GM12878 (cell line): ENCODE results near the gene GCH1. TPM values are rescaled to one million over a fixed set of nuclear protein-coding genes. Genes with fewer than 3 reads are reported as not detected.
A peak's percentile ranks its signal among the peaks of the same experiment; 100 is the strongest.

ENCODE experiments used
- ATAC-seq: fragments of 200-7000 bp; cut with Tn5 transposase; 3 replicates; pipeline ENCODE4 v1.9.1; 2020; ENCODE audit warnings: mild to moderate bottlenecking, moderate library complexity
- BruUV-seq: library from RNA; stranded (reverse); fragments of 400-500 nt; replicated peaks from 2 replicates; lab custom pipeline; 2021; lab: Mats Ljungman, UMichigan
- CTCF ChIA-PET: fragments of 300-600 bp; sonication (Branson Sonifier 250); formaldehyde crosslinking; extraction: SDS; loops from one replicate; lab custom pipeline; 2021; ENCODE audit warnings: inconsistent platforms; lab: Yijun Ruan, JAX
- POLR2A ChIA-PET: fragments of 350-600 bp; formaldehyde crosslinking; extraction: SDS; loops from one replicate; lab custom pipeline; 2021; ENCODE audit warnings: inconsistent platforms; lab: Charles Lee
- RAD21 ChIA-PET: fragments of 300-600 bp; sonication (Branson Sonifier 250); formaldehyde crosslinking; loops from one replicate; lab custom pipeline; 2023; ENCODE audit warnings: antibody characterized with exemption; ENCODE audit not compliant: unreplicated experiment; lab: Charles Lee
- SMC1A ChIA-PET: fragments of 300-600 bp; sonication (Branson Sonifier 250); formaldehyde crosslinking; loops from one replicate; lab custom pipeline; 2023; ENCODE audit not compliant: unreplicated experiment, uncharacterized antibody; lab: Charles Lee
- DNase-seq: peaks from one replicate; pipeline ENCODE4 v3.0.0-alpha.2; 2011; ENCODE audit warnings: low read depth, low spot score
- FAIRE-seq: peaks from 3 replicates; lab custom pipeline; 2011; peaks lifted over from hg19 to GRCh38; lab: Jason Lieb, UNC
- H2AFZ ChIP-seq: 2 replicates; pipeline ENCODE4 v1.6.0; 2011; ENCODE audit warnings: low read depth, low read length, control low read depth; ENCODE audit not compliant: control insufficient read depth
- H3K27ac ChIP-seq: 2 replicates; pipeline ENCODE4 v1.5.1; 2011; ENCODE audit warnings: control low read depth; ENCODE audit not compliant: control insufficient read depth, insufficient read depth
- H3K27me3 ChIP-seq, 2 experiments: replicated peaks in 1 of 2; 2 replicates each; pipeline versions ENCODE4 v1.6.0 to v1.6.1; 2011; ENCODE audit warnings: low read length in 1 of 2; ENCODE audit not compliant: control insufficient read depth in 2 of 2, insufficient read depth in 2 of 2
- H3K36me3 ChIP-seq, 2 experiments: 2 replicates each; pipeline ENCODE4 v1.5.1; 2011; ENCODE audit warnings: low read length in 1 of 2; ENCODE audit not compliant: control insufficient read depth in 2 of 2, insufficient read depth in 2 of 2
- H3K4me1 ChIP-seq: 2 replicates; pipeline ENCODE4 v1.6.1; 2011; ENCODE audit warnings: mild to moderate bottlenecking, low read length, moderate library complexity, mixed read lengths; ENCODE audit not compliant: control insufficient read depth, insufficient read depth
- H3K4me2 ChIP-seq: 2 replicates; pipeline ENCODE4 v1.6.0; 2011; ENCODE audit warnings: control low read depth; ENCODE audit not compliant: control insufficient read depth, insufficient read depth
- H3K4me3 ChIP-seq: fragments of 200-600 bp; sonication (generic); 2 replicates; pipeline ENCODE4 v1.5.1; 2016
- H3K79me2 ChIP-seq: 2 replicates; pipeline ENCODE4 v1.6.0; 2011; ENCODE audit warnings: low read length; ENCODE audit not compliant: control insufficient read depth, insufficient read depth
- H3K9ac ChIP-seq: 2 replicates; pipeline ENCODE4 v1.8.0; 2011; ENCODE audit warnings: low read length, control low read depth, mixed read lengths; ENCODE audit not compliant: control insufficient read depth, insufficient read depth
- H3K9me3 ChIP-seq: replicated peaks from 3 replicates; pipeline ENCODE4 v1.5.1; 2011; ENCODE audit warnings: mild to moderate bottlenecking, low read length; ENCODE audit not compliant: control insufficient read depth, insufficient read depth
- H4K20me1 ChIP-seq: 2 replicates; pipeline ENCODE4 v1.6.0; 2011; ENCODE audit not compliant: control insufficient read depth, insufficient read depth
- ATF7 ChIP-seq: fragments of 450-650 bp; IDR thresholded peaks from 2 replicates; pipeline ENCODE4 v1.6.1; 2016; ENCODE audit warnings: low read depth, mild to moderate bottlenecking
- BMI1 ChIP-seq: fragments of 450-650 bp; IDR thresholded peaks from 2 replicates; pipeline ENCODE4 v1.6.1; 2016; ENCODE audit warnings: mild to moderate bottlenecking, moderate library complexity, borderline replicate concordance
- CBX3 ChIP-seq: fragments of 200-600 bp; sonication (generic); IDR thresholded peaks from 2 replicates; pipeline ENCODE4 v1.6.1; 2016; ENCODE audit warnings: low read depth, borderline replicate concordance
- CHD4 ChIP-seq: fragments of 200-600 bp; sonication (generic); IDR thresholded peaks from 2 replicates; pipeline ENCODE4 v1.6.1; 2016; ENCODE audit warnings: mild to moderate bottlenecking
- DPF2 ChIP-seq: fragments of 450-650 bp; IDR thresholded peaks from 2 replicates; pipeline ENCODE4 v1.6.1; 2017; ENCODE audit warnings: mild to moderate bottlenecking
- IKZF1 ChIP-seq: fragments of 450-650 bp; conservative IDR thresholded peaks from 2 replicates; pipeline ENCODE4 v1.6.1; 2017; ENCODE audit warnings: antibody characterized with exemption, mild to moderate bottlenecking
- JUND ChIP-seq: IDR thresholded peaks from 2 replicates; pipeline ENCODE4 v1.6.1; 2012; ENCODE audit warnings: low read depth, mild to moderate bottlenecking, low read length, improper control_type of control experiment, moderate library complexity
- MYB ChIP-seq: fragments of 150-350 bp; IDR thresholded peaks from 2 replicates; pipeline ENCODE4 v1.6.1; 2014; ENCODE audit warnings: mild to moderate bottlenecking, low read depth, low read length, borderline replicate concordance
- RB1 ChIP-seq: fragments of 450-650 bp; formaldehyde crosslinking; IDR thresholded peaks from 2 replicates; pipeline ENCODE4 v1.6.1; 2017; ENCODE audit warnings: mild to moderate bottlenecking, borderline replicate concordance
- RUNX3 ChIP-seq: IDR thresholded peaks from 2 replicates; pipeline ENCODE4 v1.6.1; 2012; ENCODE audit warnings: low read length, inconsistent platforms
- YY1 ChIP-seq: IDR thresholded peaks from 2 replicates; pipeline ENCODE4 v1.6.1; 2011; ENCODE audit warnings: low read depth, mild to moderate bottlenecking, low read length
- ZBTB11 ChIP-seq: fragments of 450-650 bp; formaldehyde crosslinking; IDR thresholded peaks from 2 replicates; pipeline ENCODE4 v1.5.0; 2022; ENCODE audit warnings: mild to moderate bottlenecking, missing genetic modification characterization
- ZNF24 ChIP-seq: fragments of 450-650 bp; IDR thresholded peaks from 2 replicates; pipeline ENCODE4 v1.6.1; 2017; ENCODE audit warnings: antibody characterized with exemption, mild to moderate bottlenecking
- ZNF384 ChIP-seq: IDR thresholded peaks from 2 replicates; pipeline ENCODE4 v1.6.1; 2012; ENCODE audit warnings: low read depth, mild to moderate bottlenecking, low read length, improper control_type of control experiment, borderline replicate concordance
- ZNF622 ChIP-seq: fragments of 450-650 bp; IDR thresholded peaks from 2 replicates; pipeline ENCODE4 v1.6.1; 2017; ENCODE audit warnings: mild to moderate bottlenecking, inconsistent platforms
- WGBS: methylation state at CpG from one replicate; pipeline ENCODE4 v1.1.6; 2016; ENCODE audit warnings: low lambda C conversion rate; ENCODE audit not compliant: insufficient replicate concordance, insufficient coverage; ENCODE audit errors: missing lambda C conversion rate; 5-methylcytosine and 5-hydroxymethylcytosine counted together
- in situ Hi-C: fragments of 300-500 bp; cut with MboI; formaldehyde crosslinking; loops from 9 replicates; pipeline ENCODE4 v1.14.3; 2018; ENCODE audit warnings: mixed read lengths
- intact Hi-C: fragments of 100-400 bp; cut with micrococcal nuclease; formaldehyde crosslinking; loops from one replicate; pipeline ENCODE4 v1.14.2; 2022; ENCODE audit not compliant: unreplicated experiment
- polyA plus RNA-seq, 11 experiments: library from polyadenylated mRNA; depleted of rRNA in 4 of 11; unstranded in 6 of 11; stranded (reverse) in 5 of 11; fragments of >200 nt; fragmentation: Nextera tagmentation in 4 of 11; fragmentation: Illumina TruSeq in 1 of 11; extraction: Ambion mirVana in 4 of 11; extraction: Trizol in 1 of 11; gene quantifications; 1 replicate in 1 of 11; 2 replicates in 10 of 11; pipeline versions ENCODE4 v1.2.1 to v1.2.3, GENCODE V29; 2011 to 2016; ENCODE audit warnings: inconsistent platforms in 2 of 11, missing spikeins in 2 of 11, low read depth in 1 of 11
- total RNA-seq, 4 experiments: library from RNA; depleted of rRNA in 3 of 4; stranded (reverse); fragments of >200 nt in 3 of 4; fragmentation: Illumina TruSeq in 1 of 4; extraction: Trizol in 1 of 4; gene quantifications; 2 replicates each; pipeline versions ENCODE4 v1.2.1 to v1.2.3, GENCODE V29; 2013 to 2021
- TF ChIP-seq, protein P1 (sequence below): fragments of 450-650 bp; IDR thresholded peaks from 2 replicates; pipeline ENCODE4 v1.6.1; 2016; ENCODE audit warnings: mild to moderate bottlenecking, moderate library complexity, borderline replicate concordance

Gene GCH1
- total and polyA plus RNA-seq, 10 of the 15 experiments (the other 5 are each of a cell fraction or from before 2014, with no cell fraction given) = 25.1 to 37.0 (median 33.8) TPM

- TF ChIP-seq JUND = no peak
- peak; percentile 69; the same call in 1 of the 2 replicates for TF ChIP-seq ZNF384
- 0 out of 2 replicates have a peak, but pooled peaks have one; percentile 16 for TF ChIP-seq DPF2
- TF ChIP-seq RUNX3 = peak; percentile 48
- TF ChIP-seq ATF7 = peak; percentile 75; the same call in 1 of the 2 replicates
- TF ChIP-seq, protein P1, sequence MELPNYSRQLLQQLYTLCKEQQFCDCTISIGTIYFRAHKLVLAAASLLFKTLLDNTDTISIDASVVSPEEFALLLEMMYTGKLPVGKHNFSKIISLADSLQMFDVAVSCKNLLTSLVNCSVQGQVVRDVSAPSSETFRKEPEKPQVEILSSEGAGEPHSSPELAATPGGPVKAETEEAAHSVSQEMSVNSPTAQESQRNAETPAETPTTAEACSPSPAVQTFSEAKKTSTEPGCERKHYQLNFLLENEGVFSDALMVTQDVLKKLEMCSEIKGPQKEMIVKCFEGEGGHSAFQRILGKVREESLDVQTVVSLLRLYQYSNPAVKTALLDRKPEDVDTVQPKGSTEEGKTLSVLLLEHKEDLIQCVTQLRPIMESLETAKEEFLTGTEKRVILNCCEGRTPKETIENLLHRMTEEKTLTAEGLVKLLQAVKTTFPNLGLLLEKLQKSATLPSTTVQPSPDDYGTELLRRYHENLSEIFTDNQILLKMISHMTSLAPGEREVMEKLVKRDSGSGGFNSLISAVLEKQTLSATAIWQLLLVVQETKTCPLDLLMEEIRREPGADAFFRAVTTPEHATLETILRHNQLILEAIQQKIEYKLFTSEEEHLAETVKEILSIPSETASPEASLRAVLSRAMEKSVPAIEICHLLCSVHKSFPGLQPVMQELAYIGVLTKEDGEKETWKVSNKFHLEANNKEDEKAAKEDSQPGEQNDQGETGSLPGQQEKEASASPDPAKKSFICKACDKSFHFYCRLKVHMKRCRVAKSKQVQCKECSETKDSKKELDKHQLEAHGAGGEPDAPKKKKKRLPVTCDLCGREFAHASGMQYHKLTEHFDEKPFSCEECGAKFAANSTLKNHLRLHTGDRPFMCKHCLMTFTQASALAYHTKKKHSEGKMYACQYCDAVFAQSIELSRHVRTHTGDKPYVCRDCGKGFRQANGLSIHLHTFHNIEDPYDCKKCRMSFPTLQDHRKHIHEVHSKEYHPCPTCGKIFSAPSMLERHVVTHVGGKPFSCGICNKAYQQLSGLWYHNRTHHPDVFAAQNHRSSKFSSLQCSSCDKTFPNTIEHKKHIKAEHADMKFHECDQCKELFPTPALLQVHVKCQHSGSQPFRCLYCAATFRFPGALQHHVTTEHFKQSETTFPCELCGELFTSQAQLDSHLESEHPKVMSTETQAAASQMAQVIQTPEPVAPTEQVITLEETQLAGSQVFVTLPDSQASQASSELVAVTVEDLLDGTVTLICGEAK = no peak
- 0 out of 2 replicates have a peak, but pooled peaks have one; percentile 21 for TF ChIP-seq IKZF1
- TF ChIP-seq ZNF24 = no peak
- TF ChIP-seq, all 136 proteins: peak for 13
These were observed 44.8 kb downstream of the GCH1 start (continued) for GRCh38 chr14:54857830-54858269.

DNA sequence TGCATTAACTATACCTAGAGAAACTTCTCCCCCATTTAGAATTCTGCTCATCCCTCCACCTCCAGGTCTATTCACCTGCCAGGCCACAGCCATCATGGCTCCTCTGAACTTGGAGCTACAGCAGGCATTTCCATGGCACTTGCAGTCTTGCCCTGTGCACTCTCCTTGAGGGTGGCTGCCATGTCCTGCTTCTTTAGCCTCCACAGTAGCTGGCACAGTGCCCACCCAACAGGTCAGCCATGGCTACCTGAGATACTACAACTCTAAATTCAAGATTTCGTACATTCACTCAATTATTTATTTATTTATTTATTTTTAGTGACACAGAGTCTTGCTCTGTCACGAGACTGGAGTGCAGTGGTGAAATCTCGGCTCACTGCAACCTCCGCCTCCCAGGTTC is 46.5 kb downstream of the GCH1 start:
- Histone ChIP-seq H3K27ac (no peak overlapping the region), H4K20me1 (no peaks in the 10 kb centered on the region), H2AFZ (no peak overlapping the region), H3K9ac (no peak overlapping the region), H3K27me3 (no peaks in the 10 kb centered on the region), H3K79me2 (no peaks in the 10 kb centered on the region), H3K9me3 (peaks cover 2% of the 10 kb centered on the region; the same call in 2 of the 3 replicates), H3K4me1 (peaks cover 18% of the 10 kb centered on the region), H3K4me3 (no peak overlapping the region), H3K36me3 (no peaks in the 10 kb centered on the region; a peak in 2 of 4 replicates), H3K4me2 (no peak overlapping the region)
- RAD21 ChIA-PET = interaction anchor here (2.5 kb wide), 1 partner anchor 26 kb away, joined by 15 read pairs; no protein-coding TSS in a partner anchor
- WGBS = 95% methylated on average over 4 of the region's 4 CpGs
- BruUV-seq = no TSS peak
- in situ Hi-C loops (no loop called here), intact Hi-C loops (no loop called here)
- POLR2A ChIA-PET = interaction anchor here (1.4 kb wide), 1 partner anchor 13 kb away, joined by 3 read pairs; no protein-coding TSS in a partner anchor
- FAIRE-seq (no peak), DNase-seq (no peak), ATAC-seq (no peak)
- SMC1A ChIA-PET = interaction anchor here (1.3 to 1.4 kb wide), 2 partner anchors 10 to 34 kb away, joined by 4 to 5 read pairs; no protein-coding TSS in a partner anchor
- TF ChIP-seq YY1 (no peak), BMI1 (no peak), MYB (no peak), RB1 (no peak), CBX3 (no peak), ZNF622 (no peak), ZBTB11 (CRISPR knock-in tag) (no peak), CHD4 (no peak)
- CTCF ChIA-PET = interaction anchor here (0.5 kb wide), 1 partner anchor 294 kb away, joined by 3 read pairs; no protein-coding TSS in a partner anchor
